ENCODE measurements around the gene ZRANB3. TPM values are rescaled to one million over a fixed set of nuclear protein-coding genes. Genes with fewer than 3 reads are reported as not detected.

The ZRANB3 gene
- total RNA-seq, 1 donor from 2014 or later, result 1.7 TPM

GRCh38 chr2:135271006-135271405 is 260.0 kb downstream of the ZRANB3 start:
- intact Hi-C loops (cut with DNase I), result no loop called here
- DNase-seq (no peak), ATAC-seq (ENCODE audit: poor library complexity) (no peak)

DNA sequence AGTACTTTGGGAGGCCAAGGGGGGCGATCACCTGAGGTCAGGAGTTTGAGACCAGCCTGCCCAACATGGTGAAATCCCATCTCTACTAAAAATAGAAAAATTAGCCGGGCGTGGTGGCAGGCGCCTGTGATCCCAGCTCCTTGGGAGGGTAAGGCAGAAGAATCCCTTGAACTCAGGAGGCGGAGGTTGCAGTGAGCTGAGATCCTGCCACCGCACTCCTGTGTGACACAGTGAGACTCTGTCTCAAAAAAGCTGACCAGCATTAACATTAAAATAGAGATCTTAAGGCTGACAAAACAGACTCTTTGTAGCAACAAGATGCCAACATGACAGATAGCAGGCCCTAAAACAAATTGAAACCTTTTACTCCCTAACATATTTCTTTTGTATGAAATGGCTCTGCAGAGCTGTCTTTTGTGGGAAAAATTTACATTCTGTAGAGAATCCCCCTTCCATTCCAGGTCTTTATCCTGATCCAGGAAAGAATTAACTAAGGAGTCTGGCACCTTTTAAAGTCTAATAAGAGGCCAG is 265.0 kb downstream of the ZRANB3 start:
- intact Hi-C loops (cut with DNase I), result no loop called here
- DNase-seq (no peak), ATAC-seq (ENCODE audit: poor library complexity) (no peak)

DNA sequence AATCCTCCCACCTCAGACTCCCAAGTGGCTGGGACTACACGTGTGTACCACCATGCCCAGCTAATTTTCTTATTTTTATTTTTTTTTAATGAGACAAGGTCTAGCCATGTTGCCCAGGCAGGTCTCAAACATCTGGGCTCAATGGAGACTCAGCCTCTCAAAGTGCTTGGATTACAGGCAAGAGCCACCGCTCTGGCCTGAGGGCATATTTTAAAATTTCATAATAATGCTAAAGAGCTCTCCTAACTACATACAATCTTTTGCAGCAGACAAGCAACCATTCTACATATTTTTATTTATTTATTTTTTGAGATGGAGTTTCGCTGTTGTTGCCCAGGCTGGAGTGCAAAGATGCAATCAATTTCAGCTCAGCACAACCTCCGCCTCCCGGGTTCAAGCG is 271.9 kb downstream of the ZRANB3 start:
- ATAC-seq (ENCODE audit: poor library complexity) (no peak), DNase-seq (no peak)
- intact Hi-C loops (cut with DNase I), result no loop called here

GRCh38 chr2:135258193-135258592 is 272.8 kb downstream of the ZRANB3 start:
- no peak for ATAC-seq (ENCODE audit: poor library complexity)
- intact Hi-C loops (cut with DNase I), result no loop called here
- DNase-seq, result no peak

- intact Hi-C loops (cut with DNase I), result no loop called here
- no peak for DNase-seq
- no peak for ATAC-seq (ENCODE audit: poor library complexity)
These were observed 273.5 kb downstream of the ZRANB3 start for GRCh38 chr2:135257383-135258090.

DNA sequence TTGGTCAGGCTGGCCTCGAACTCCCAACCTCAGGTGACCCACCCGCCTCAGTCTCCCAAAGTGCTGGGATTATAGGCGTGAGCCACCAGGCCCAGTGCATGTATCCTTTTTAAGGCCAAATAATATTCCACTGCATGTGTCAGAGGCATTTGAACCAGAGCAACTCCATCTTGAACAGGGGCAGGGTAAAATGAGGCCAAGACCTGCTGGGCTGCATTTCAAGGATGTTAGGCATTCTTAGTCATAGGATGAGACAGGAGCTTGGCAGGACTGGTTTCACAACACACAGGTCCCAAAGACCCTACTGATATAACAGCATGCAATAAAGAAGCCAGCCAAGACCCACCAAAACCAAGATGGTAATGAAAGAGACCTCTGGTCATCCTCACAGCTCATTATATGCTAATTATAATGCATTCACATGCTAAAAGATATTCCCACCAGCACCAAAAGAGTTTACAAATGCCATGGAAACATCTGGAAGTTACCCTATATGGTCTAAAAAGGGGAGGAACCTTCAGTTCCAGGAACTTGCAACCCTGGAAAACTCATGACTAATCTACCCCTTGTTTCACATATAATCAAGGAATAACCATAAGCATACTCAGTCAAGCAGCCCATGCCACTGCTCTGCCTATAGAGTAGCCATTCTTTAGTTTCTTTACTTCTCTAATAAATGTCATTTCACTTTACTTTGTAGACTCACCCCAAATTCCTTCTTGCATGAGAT is 274.3 kb downstream of the ZRANB3 start:
- DNase-seq (no peak), ATAC-seq (ENCODE audit: poor library complexity) (no peak)
- intact Hi-C loops (cut with DNase I), result no loop called here

DNA sequence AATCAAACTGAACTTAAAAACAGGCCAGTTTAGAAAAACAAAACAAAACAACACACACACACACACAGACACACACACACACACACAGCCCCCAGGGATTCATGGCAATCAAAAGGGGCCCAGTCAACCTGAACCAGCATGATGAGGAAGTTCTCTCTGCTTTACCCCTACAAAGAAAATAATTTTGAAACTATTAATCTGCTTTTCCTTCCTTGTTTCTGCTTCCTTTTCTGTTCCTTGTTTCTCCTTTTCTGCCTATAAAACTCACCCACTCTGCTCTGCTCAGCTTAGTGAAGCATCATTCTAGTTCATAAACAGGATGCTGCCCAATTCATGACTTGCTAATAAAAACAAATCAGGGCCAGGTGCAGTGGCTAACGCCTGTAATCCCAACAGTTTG is 275.8 kb downstream of the ZRANB3 start:
- no peak for ATAC-seq (ENCODE audit: poor library complexity)
- intact Hi-C loops (cut with DNase I), result no loop called here

GRCh38 chr2:135252805-135253458 is 278.1 kb downstream of the ZRANB3 start:
- DNase-seq, result no peak
- no peak for ATAC-seq (ENCODE audit: poor library complexity)
- intact Hi-C loops (cut with DNase I), result no loop called here

More for the DNA sequence above, 275.8 kb downstream of the ZRANB3 start:
- no peak for DNase-seq

DNA sequence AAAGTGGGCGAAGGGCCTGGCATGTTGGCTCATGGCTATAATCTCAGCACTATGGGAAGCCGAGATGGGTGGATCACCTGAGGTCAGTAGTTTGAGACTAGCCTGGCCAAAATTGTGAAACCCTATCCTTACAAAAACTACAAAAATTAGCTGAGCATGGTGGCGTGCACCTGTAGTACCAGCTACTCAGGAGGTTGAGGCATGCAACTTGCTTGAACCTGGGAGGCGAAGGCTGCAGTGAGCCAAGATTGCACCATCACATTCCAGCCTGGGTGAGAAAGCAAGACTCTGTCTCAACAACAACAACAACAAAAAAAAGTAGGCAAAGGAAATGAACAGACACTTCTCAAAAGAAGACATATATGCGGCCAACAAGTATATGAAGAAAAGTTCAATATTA is 282.4 kb downstream of the ZRANB3 start:
- DNase-seq (no peak), ATAC-seq (ENCODE audit: poor library complexity) (no peak)
- intact Hi-C loops (cut with DNase I), result no loop called here

GRCh38 chr2:135246711-135247270 is 284.2 kb downstream of the ZRANB3 start:
- DNase-seq (no peak), ATAC-seq (ENCODE audit: poor library complexity) (no peak)
- intact Hi-C loops (cut with DNase I), result no loop called here

GRCh38 chr2:135245071-135245470 is 285.9 kb downstream of the ZRANB3 start:
- intact Hi-C loops (cut with DNase I), result no loop called here
- DNase-seq, result no peak
- no peak for ATAC-seq (ENCODE audit: poor library complexity)

DNA sequence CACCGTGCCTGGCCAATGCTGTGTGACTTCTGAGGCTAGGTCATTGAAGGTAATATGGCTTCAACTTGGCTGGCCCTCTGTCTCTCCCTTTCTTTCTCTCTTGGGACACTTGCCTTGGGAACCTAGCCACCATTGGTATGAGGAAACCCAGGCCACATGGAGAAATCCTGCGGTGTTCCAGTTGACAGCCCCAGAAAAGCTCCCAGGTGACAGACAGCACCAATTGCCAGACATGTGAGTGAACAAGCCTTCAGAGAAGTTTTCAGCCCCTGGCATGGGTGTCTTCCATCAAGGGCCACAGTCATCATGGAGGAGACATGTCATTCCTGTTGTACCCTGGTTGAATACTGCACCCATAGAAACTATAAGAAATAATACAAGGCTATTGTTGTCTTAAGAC is 292.4 kb downstream of the ZRANB3 start:
- intact Hi-C loops (cut with DNase I), result no loop called here
- ATAC-seq (ENCODE audit: poor library complexity) (no peak), DNase-seq (no peak)

GRCh38 chr2:135230150-135230549 is 300.9 kb downstream of the ZRANB3 start:
- ATAC-seq (ENCODE audit: poor library complexity) (no peak), DNase-seq (no peak)
- intact Hi-C loops (cut with DNase I), result no loop called here

DNA sequence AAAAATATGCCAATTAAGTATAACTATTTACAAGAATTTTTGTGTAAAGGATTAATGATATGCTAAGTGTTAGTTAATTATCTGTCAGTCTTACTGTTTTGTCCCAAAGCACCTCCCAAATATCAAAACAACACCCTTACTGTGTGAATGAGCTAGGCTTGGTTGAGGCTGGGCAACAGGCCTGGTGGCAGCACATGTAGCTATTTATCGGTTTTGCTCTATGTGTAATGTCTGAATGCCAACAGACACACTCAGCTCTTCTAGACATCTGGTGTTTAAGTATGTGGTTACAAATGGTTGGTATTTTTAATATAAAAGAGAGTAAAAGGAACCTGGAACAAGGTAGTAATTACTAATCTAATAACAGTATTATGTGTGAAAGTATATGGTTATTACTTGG is 303.6 kb downstream of the ZRANB3 start:
- intact Hi-C loops (cut with DNase I), result no loop called here
- no peak for ATAC-seq (ENCODE audit: poor library complexity)
- DNase-seq, result no peak

- intact Hi-C loops (cut with DNase I), result no loop called here
- ATAC-seq (ENCODE audit: poor library complexity), result no peak
- no peak for DNase-seq
These were observed 304.1 kb downstream of the ZRANB3 start for GRCh38 chr2:135226961-135227360.

GRCh38 chr2:135225781-135226180 is 305.2 kb downstream of the ZRANB3 start:
- DNase-seq, result no peak
- intact Hi-C loops (cut with DNase I), result no loop called here
- ATAC-seq (ENCODE audit: poor library complexity), result no peak

DNA sequence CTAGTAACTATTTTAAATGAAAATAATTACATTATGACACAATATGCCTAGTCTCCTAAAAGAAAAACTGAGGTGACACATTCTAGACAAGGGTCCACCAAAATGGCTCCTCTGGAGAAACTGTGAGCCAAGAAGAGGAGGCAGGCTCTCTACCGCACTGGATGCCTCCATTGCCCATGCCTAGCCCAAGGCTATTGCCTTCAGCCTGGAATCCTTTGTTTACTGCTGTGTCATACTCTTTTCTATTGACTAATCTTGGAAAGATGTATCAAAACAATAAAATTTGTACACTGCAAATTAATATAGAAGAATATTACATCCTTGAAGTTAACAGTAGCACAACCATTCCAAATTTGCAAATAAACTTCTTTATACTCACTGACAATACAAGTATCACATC is 311.8 kb downstream of the ZRANB3 start:
- DNase-seq (no peak), ATAC-seq (ENCODE audit: poor library complexity) (no peak)
- intact Hi-C loops (cut with DNase I), result no loop called here

GRCh38 chr2:135218426-135218825 is 312.6 kb downstream of the ZRANB3 start:
- ATAC-seq (ENCODE audit: poor library complexity) (no peak), DNase-seq (no peak)
- intact Hi-C loops (cut with DNase I), result no loop called here

- intact Hi-C loops (cut with DNase I), result no loop called here
- ATAC-seq (ENCODE audit: poor library complexity) (peak; percentile 92), DNase-seq (no peak)
These were observed 318.3 kb downstream of the ZRANB3 start for GRCh38 chr2:135212757-135213156.
